Kidney capillary endothelial cell (primary cell): Measurements from ENCODE around the gene PLA2G2F.

ENCODE experiments used
- DNase-seq: peaks from one replicate; pipeline ENCODE4 v3.0.0-alpha.2; 2018; ENCODE audit warnings: low spot score

PLA2G2F gene, protein sequence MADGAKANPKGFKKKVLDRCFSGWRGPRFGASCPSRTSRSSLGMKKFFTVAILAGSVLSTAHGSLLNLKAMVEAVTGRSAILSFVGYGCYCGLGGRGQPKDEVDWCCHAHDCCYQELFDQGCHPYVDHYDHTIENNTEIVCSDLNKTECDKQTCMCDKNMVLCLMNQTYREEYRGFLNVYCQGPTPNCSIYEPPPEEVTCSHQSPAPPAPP

DNA sequence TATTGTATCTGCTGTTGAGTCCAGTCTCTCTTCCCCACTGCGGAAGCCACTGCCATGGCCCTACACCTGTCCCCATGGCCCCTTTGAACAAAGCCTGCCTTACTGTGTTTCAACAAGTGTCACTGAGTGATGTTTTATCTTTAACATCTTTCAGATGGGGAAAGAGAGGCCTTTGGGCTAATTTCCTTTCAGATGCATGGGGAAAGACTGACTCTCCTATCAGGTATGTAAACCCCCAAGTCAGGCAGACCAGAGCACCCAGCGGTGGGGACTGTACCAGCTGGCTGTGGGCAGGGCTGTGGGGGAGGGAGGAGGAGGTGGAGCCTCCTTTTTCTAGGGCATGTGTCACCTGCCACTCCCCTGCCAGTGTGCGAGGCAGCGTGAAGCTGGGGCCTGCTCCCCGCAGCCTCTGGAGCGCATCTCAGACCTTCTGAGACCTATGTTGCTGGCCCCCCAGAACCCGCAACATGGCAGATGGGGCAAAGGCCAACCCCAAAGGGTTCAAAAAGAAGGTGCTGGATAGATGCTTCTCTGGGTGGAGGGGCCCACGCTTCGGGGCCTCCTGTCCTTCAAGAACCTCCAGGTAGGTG, at the start of gene PLA2G2F:
PLA2G2F (plus strand) TSS at position 363 of the 590 bp plus-strand sequence; CDS start at position 468, 105 bp downstream.
- DNase-seq, result no peak

GRCh38 chr1:20089328-20090077, 49.6 kb upstream of the PLA2G2F start:
- no peak for DNase-seq

DNA sequence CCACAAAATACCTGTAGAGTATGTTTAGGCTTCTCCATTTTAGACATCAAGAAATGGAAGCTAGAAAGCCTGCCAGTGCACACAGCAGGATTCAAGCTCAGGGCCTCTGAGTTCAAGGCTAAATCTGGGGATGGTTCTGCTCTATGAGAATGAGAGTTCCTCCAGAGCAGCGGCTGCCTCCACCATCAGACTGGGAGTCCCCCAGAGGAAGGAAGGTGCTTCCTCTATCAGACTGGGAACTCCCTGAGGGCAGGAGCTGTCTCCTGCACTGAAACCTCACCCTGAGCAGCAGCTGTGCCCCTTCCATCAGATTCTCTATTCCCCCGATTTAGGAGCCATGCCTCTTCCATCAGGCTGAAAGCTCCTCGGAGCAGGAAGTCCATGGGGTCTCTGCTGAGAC, 49.0 kb upstream of the PLA2G2F start:
- DNase-seq, result no peak

DNA sequence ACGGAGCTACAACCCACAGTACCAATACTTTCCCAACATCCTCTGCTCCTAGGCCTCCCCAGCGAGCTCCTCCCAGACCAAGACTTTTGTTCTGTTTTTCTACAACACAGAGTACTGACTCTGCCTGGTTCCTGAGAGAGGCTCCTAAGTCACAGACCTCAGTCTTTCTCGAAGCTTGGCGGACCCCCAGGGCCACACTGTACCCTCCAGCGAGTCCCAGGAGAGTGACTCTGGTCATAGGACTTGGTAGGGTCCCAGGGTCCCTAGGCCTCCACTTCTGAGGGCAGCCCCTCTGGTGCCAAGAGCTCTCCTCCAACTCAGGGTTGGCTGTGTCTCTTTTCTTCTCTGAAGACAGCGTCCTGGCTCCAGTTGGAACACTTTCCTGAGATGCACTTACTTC, 48.5 kb upstream of the PLA2G2F start:
- no peak for DNase-seq

GRCh38 chr1:20093303-20093702, 45.8 kb upstream of the PLA2G2F start:
- DNase-seq, result no peak

- no peak for DNase-seq
Measured at GRCh38 chr1:20093940-20094391, 45.2 kb upstream of the PLA2G2F start.

GRCh38 chr1:20095564-20096434, 43.3 kb upstream of the PLA2G2F start:
- DNase-seq, result no peak

DNA sequence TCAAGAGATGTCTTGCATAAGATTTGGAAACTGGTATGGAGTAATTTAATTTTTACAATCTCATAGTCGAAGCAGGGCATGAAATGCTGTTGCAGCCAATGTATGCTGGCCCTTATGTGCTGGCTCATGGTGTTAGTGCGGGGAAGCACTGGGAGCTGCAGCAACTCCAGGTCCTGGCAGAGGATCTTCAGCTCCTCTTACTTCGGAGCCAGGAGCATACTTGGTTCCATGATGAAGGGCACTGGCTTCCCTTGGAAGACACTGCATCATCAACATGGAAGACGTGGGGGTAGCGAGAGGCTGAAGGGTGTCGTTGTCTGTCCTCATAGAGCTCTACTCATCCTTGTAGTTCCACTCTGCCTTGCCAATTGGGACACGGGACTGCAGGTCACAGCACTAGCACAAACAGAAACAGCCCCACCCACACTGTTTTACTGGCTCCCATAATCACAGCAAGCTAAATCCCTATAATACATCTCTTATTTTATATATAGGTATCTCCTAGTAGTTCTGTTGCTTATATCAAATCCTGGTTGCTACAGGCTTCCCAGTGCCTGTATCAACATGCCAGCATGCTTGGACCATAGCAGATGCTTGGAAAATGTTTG, 42.2 kb upstream of the PLA2G2F start:
- no peak for DNase-seq

DNA sequence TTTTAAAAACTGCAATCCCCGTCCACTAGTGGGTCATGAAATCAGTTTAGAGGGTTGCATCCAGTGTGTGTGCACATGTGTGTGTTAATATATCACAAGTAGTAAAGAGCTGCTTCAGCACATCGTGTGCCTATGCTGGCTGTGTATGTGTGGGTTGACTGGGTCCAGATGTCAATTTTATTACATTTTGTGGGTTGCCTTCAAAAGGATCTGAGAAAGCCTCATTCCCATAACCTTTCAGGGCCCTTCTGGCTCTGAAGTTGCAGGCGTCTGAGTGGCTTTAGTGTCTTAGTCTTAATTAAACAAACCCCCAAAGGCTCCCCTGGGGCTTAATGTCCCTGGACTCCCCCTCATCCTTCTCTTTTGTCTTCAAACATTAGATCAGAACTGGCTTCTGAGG, 39.6 kb upstream of the PLA2G2F start:
- DNase-seq, result no peak

GRCh38 chr1:20100632-20101355, 38.3 kb upstream of the PLA2G2F start:
- peak; percentile 62 for DNase-seq

- no peak for DNase-seq
Measured at GRCh38 chr1:20102875-20103274, 36.2 kb upstream of the PLA2G2F start.

GRCh38 chr1:20105856-20106255, 33.3 kb upstream of the PLA2G2F start:
- no peak for DNase-seq

DNA sequence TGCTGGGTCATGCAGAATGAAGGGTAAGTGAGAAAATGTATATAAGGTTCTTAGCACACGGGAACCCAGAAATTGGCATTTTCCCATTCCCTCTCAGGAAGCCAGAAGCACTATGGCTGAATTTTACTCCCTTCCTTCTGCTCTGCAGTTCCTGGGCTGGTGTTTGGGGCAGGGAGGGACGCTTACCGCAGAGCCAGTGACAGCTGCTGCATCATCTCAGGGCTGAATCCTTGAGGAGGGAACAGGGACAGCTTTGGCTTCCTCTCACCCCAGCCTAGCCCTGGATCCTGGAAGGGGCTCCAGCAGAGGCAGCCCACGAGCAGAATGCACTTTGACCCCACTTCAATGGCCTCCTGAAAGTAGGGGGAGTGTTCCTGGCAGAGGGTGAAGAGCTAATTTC, 31.8 kb upstream of the PLA2G2F start:
- DNase-seq, result no peak

DNA sequence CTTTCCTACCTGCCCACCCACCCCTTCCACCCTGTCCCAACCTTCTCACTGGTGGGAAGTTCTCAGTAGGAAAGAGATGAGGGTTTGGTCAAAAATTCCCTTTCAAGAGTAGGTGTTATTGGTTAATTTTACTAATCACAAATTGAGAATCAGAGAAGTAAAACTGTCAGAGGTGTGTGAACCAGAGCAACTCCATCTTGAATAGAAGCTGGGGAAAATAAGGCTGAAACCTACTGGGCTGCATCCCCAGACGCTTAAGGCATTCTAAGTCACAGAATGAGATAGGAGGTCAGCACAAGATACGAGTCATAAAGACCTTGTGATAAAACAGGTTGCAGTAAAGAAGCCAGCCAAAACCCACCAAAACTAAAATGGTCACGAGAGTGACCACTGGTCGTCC, 31.3 kb upstream of the PLA2G2F start:
- DNase-seq, result no peak

DNA sequence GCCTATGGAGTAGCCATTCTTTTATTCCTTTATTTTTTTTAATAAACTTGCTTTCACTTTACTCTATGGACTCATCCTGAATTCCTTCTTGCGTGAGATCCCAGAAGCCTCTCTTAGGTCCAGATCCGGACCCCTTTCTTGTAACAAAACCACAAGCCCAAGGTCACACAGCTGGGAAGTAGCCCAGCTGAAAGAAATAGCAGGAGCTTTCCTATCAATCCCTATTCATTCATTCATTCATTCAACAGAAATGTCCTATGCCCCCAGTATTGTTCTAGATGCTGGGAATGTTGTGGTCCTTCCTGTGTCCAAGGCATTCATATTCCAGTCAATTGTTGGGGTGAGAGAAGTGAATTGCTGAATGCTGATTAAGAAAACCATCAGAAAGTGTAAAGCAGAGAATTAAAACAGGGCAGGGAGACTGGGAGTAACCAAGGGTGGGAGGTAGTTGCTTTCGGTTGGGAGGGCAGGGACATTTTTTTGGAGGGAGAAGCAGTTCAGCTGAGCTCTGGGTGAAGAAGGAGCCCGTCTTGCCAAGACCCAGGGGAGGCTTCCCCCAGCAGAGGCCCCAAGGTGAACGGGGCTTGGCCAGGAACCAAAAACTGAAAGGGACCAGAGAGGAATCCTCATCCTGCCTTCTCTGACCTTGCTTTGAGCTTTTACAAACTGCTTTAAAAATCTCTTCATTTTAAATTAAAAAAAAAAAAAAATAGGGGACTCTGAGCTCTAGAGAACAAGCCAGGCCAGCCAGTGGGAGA, 30.6 kb upstream of the PLA2G2F start:
- DNase-seq, result no peak

GRCh38 chr1:20109223-20109856, 29.8 kb upstream of the PLA2G2F start:
- DNase-seq, result no peak

DNA sequence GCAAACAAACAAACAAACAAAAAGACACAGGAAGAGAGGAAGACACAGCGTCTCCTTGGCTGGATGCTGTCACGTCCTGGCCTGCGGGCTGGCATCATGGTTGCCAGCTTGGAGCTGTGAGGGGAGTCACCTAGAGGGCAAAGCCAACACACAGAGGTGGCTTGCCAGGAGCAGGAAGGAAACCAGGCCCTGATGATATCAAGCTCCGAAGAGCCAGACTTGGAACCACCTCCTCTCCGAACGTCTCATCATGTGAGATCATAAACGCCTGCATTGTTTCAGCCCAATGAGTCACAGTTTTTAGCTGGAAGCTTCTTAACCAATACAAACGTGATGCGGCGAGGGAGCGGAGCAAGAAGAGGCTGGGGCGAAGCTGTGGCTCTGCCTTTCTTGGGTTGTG, 28.4 kb upstream of the PLA2G2F start:
- DNase-seq, result peak; percentile 95

- DNase-seq, result no peak
Measured at GRCh38 chr1:20111452-20111851, 27.7 kb upstream of the PLA2G2F start.

DNA sequence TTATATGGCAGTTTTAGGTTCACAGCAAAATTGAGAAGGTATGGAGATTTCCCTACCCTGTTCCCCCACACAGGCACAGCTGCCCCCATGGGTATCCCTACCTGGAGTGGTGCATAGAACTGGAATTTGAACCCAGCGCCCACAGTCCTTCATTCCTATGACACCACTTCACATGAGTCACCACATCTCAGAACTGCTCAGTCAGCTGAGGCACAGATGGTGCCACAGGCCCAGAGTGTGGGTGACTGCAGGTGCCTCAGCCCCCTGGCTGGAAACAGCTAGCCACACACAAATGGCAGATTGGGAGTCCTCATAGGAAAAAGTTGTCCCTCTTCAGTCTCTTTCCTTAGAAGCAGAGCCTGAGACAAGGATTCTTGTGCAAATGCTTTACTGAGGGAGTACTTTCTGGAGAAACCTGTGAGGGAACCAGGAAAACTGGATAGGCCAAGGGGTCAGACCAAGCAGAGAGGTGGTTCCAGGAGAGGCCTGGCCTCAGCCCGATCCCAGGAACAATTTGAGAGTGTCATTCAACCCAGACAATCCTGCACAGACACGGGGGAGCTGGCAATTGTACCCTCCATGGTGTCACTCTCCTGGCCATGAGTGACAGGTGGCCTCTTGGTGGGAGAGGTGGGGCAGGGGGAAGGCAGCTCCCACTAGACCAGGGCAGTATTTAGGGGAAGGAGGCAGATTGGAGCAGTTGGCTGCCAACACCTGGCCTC, 26.7 kb upstream of the PLA2G2F start:
- DNase-seq, result no peak
